Hematopoietic multipotent progenitor cell treated with erythropoietin and hydrocortisone succinate and interleukin-3 and kit ligand, for 15 days (in vitro differentiated cells): Measurements from ENCODE around the gene INHA.

ENCODE experiments used
- DNase-seq: peaks from one replicate; pipeline ENCODE4 v3.0.0-alpha.2; 2015; ENCODE audit warnings: low spot score

INHA gene

GRCh38 chr2:219559156-219559915 is 12.8 kb upstream of the INHA start:
- DNase-seq, result no peak

- peak; percentile 17 for DNase-seq
Observed at GRCh38 chr2:219560037-219560892, 11.8 kb upstream of the INHA start.

- DNase-seq, result no peak
Observed at GRCh38 chr2:219560893-219561178, 11.3 kb upstream of the INHA start.

- no peak for DNase-seq
Observed at GRCh38 chr2:219561179-219562048, 10.7 kb upstream of the INHA start.

GRCh38 chr2:219562049-219563020 is 9.8 kb upstream of the INHA start:
- DNase-seq, result no peak

GRCh38 chr2:219563271-219563928 is 8.7 kb upstream of the INHA start:
- no peak for DNase-seq

GRCh38 chr2:219565130-219566080 is 6.7 kb upstream of the INHA start:
- DNase-seq, result no peak

- no peak for DNase-seq
Observed at GRCh38 chr2:219566640-219567039, 5.5 kb upstream of the INHA start.

GRCh38 chr2:219567131-219567530 is 5.0 kb upstream of the INHA start:
- no peak for DNase-seq

- no peak for DNase-seq
Observed at GRCh38 chr2:219567791-219568361, 4.2 kb upstream of the INHA start.

- DNase-seq, result no peak
Observed at GRCh38 chr2:219569041-219569440, 3.1 kb upstream of the INHA start.

- no peak for DNase-seq
Observed at GRCh38 chr2:219569635-219570034, 2.5 kb upstream of the INHA start.

GRCh38 chr2:219570194-219570923 is 1.8 kb upstream of the INHA start:
- DNase-seq, result no peak

GRCh38 chr2:219570924-219571310 is 1.2 kb upstream of the INHA start:
- no peak for DNase-seq

GRCh38 chr2:219571311-219572236 is 536 bp upstream of the INHA start, which contains the start of gene OBSL1:
TSS of gene OBSL1 (minus strand) at chr2:219571539. CDS start at chr2:219571232, 307 bp downstream.
- no peak for DNase-seq

GRCh38 chr2:219573166-219573565 is 1.1 kb downstream of the INHA start:
- no peak for DNase-seq
